IPS DF 19.7 (cell line): ENCODE measurements around the gene TFG.

Experiments used
- DNase-seq: peaks from one replicate; pipeline ENCODE4 v3.0.0-alpha.2; 2013; ENCODE audit warnings: low read depth, low spot score

TFG gene

DNA sequence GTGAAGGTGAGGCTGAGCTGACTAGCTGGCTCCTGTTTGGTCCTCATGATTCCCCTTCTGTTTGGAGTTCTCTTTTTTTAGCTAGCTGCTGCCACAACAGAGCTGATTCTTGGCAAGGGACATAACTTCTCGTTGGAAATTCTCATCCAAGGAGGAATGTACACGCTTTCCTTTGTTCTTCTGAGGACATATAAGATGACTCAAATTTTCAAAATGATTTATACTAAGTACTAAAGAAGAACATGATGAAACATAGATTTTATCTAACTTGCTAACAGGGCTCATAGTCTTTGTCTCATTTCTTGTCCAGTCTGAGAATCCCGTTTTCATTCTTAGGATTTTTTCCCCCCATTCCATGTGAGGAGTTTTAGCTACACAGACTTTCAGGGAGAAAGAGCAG is 2.9 kb upstream of the TFG start:
- DNase-seq = no peak

DNA sequence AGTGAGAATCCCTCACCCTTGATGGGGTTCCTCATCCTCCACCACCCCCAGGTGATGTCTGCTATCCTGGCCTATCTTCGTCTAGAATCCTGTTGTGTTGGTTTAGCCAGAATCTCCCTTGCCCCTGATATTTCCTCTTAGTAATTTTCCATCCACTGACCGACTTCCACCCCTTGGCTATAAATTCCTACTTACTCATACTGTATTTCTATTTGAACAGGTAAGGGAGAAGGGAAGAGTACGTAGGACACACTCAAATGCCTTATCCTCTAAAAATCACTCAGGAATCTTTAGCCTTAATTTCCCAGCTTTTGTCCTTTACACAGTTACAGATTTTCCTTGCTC is 678 bp upstream of the TFG start:
- no peak for DNase-seq

DNA sequence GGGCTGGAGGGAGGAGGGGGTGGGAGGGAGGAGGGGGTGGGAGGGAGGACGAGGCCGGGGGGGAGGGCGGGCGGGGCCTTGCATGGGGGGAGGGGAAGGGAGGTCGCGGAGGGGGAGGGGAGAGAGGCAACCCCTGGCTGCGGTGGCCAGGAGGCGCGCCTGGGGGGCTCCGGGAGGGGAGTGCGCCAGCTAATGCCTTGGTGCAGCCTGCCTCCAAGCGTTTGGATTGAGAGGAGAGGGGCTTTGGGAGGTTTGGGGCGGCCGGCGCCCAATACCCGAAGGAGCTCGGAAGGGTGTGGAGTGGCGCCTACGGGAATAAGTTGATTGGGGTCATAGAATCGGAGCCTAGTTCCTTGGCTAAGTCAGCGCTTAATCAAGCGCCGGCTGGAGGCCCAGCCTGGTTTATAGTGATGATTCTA is 557 bp downstream of the TFG start:
- no peak for DNase-seq

DNA sequence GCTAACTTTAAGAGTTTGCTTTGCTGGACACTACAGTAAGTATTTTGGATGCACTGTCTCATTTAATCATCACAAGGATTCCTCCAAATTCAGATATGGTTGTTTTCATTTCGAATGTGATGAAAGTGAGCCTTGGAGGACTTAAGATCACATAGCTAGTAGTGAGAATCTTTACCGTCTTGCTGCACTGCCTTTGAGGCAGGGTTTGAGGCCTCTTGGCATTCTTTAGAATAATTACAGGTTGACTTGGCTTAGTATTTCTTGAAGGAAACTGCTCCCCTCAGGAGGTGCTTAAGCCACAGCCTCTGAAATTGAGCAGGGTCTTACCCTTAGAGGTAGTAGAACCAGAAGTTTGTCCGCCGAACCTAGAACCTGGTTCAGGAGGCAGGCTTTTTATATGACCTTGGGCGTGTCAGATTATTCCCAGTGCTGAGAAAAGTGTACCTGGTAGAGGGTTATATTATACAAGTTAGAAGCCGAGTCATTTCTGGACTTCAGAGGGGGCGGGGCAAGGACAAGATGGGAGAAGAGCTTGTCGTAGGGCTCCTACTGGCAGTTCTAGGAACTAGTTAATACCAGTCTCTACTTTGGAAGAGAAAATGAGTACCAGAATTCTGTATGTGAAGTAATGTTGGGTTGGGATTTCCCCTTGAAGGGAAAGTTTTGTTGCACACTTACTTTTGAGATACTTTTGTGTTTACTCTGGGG is 1.1 kb downstream of the TFG start:
- no peak for DNase-seq

DNA sequence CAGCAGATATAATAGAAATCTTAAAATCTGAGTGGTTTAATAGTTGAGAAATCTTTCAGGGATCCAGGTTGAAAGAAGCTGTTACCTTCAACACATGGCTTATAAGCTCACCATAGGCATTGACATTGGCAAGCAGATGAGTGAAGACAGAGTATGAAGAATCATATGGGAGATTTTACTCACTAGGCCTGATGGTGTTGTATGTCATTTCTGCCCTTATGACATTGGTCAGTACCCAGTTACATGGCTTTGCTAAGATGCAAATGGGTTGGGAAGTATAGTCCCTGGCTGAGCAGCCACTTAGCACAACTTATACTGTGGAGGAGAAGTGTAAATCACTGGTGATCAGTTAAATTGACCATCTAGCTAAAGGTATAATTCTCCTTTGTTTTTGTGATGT is 5.9 kb downstream of the TFG start:
- no peak for DNase-seq

DNA sequence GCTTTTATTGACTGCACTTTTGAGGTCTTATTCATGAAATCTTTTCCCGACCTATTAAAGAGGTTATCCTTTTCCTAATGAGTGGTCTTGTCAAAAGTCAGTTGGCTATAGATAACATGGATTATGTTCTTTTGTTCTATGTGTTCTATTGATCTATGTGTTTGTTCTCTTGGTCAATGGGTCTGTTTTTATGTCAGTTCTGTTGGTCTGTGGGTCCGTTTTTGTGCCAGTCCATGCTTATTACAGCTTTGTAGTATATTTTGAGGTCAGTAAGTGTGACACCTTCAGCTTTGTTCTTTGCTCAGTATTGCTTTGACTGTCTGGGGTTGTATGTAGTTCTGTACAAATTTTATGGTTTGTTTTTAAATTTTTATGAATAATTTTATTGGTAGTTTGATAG is 7.8 kb downstream of the TFG start:
- no peak for DNase-seq

DNA sequence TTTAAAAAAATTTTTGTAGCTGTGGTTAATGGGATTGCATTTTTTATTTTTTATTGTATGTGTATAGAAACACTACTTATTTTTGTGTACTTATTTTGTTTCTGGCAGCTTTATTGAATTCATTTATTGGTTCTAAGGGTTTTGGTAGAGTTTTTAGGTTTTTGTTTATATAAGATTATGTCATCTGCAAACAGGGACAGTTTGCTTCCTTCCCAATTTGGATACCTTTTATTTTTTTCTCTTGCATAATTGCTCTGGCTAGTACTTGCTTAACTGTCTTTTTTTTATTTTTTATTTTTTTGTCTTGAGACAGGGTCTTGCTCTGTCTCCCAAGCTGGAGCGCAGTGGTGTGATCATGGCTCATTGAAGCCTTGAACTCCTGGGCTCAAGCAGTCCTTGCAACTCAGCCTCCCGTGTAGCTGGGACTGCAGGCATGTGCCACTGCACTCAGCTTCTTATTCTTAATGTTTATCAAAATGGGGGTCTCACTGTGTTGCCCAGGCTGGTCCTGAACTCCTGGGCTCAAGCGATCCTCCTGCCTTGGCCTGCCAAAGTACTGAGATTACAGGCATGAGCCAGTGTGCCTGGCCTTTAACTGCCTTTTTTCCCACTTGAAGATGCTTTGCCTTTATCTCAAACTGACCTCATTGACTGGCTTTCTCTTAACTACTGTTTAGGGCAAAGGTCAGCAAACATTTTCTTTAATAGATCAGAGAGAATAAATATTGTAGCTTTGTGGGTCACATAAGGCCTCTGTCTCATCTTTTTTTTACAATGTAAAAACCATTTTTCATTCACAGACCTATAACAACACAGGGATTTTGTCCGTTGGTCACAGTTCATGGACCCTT is 8.6 kb downstream of the TFG start:
- DNase-seq = no peak

DNA sequence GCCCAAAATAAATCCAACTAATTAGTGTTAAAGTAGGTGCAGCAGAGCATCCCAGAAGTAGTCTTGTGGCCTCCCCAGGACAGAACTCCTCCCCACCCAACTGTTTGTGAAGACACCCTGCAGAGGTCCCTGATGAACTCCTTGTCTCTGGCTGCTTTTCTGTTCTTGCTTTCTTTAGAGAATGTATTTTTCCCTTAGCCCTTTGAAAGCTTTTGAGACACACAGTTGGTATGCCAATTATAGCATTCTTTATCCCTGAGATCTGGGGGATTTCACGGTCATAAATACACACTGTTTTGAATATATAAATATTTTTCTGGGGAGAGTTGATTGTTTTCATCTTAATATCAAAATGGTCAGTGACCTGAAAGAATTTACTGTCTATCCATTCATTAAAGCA is 9.8 kb downstream of the TFG start:
- DNase-seq = no peak

DNA sequence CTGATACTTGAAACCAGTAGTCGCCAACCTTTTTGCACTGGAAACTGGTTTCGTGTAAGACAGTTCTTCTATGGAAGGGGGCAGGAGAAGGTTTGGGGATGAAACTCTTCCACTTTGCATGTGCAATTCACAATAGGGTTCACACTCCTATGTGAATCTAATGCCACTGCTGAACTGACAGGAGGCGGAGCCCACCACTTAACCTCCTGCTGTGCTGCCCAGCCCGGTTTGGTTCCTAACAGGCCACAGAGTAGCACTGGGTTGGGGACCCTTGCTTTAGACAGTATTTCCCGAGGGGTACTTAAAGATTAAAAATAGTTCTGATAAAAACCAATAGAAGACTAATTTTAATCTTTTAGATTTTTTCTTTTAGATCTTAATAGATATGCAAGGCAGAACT is 11.1 kb downstream of the TFG start:
- DNase-seq = no peak

DNA sequence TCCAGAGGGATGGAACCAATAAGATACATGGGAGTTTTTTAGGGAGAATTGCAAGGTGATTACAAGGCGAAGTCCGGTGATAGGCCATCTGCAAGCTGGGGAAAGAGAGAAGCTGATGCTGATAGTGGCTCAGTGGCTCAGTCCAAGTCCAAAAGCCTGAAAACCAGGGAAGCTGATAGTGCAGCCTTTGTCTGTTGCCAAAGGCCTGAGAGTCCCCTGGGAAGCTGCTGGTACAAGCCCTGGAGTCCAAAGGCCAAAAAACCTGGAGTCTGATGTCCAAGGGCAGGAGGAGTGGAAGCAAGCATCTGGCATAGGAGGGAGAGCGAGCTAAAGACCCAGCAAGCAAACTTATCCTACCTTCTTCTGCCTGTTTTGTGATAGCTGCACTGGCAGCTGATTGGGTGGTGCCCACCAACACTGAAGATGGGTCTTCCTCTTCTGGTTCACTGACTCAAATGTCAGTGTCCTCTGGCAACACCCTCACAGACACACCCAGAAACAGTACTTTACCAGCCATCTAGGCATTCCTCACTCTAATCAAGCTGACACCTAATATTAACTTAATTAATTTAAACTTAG is 16.7 kb downstream of the TFG start:
- DNase-seq = no peak

DNA sequence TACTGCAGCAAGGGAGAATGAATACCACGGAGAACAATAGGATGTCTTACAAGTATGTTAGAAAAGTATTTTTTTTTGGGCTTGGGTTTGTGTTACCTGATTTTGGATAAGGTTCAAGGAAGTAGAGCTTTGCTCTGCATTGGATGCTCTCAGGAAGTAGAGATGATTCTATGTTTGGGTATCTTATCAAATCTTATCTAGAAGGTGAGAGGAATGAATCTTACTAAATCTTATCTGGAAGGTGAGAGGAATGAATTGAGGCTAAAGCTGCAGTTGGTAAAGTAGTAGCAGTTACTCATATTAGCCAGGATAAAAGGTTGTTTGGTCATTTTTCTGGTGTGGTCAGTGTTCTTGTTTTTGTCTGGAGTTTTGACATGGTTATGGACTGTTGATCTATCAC is 17.4 kb downstream of the TFG start:
- no peak for DNase-seq

DNA sequence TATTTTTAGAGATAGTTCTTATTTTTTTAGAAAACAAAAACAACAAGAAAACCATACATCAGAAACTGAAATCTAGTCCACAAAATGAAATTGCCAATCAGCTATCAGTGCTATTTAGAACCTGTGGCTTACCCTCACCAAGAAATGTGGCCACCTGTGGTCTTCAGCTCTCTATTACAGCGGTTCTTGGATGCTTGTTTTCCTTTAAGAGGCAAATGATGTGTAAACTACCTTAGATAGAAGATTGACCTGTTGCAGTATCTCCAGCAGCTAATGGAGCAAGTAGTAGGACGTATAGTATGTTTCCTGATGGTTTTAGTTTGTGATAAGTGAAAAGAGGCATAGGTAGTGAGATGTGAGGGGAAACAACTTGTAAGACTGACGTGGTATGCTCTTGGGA is 21.2 kb downstream of the TFG start:
- DNase-seq = no peak

DNA sequence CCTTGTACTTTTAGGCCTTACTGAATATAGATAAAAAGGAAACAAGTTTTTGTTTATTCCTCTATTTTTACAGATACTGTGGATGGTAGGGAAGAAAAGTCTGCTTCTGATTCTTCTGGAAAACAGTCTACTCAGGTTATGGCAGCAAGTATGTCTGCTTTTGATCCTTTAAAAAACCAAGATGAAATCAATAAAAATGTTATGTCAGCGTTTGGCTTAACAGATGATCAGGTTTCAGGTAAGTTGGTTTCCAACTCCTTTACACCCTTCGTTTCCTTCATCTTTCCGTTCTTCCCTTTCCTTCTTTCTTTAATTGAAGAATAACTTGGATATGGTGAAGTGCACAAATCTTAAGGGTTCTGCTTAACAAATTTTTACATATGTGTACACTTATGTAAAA is 23.1 kb downstream of the TFG start:
- no peak for DNase-seq

DNA sequence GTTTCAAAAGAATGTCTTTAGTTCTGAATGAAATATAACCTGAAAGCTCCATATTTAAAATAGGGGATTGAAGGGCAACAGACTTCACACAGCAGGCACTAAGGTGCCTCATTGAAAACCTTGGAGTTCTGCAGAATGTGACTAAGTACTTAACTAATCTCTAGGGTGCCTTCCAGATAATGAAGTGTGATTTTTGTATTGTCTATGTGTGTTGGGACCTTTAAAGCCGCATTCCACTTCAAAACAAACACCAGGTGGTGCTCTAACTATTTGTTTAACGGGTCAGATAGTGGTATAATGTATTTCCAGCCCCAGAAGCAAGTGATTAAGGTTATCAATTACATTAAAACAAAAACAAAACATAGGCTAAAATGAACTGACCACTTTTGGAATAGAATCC is 28.0 kb downstream of the TFG start:
- peak; percentile 17 for DNase-seq

DNA sequence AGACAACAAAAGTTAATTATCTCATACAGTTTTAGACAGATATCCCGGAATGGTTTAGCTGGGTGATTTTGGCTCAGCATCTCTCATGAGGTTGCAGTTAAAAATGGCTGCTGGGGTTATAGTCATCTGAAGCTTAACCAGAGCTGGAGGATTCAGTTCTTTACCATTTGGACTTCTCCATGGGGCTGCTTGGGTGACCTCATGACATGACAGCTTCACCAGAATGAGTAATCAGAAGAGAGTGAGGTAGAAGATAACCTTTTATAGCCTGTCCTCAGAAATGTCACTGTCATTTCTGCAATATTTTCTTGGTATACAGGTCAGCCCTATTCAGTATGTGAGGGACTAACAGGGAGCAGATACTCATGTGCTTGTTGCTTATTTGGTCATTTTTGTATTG is 30.9 kb downstream of the TFG start:
- DNase-seq = no peak

DNA sequence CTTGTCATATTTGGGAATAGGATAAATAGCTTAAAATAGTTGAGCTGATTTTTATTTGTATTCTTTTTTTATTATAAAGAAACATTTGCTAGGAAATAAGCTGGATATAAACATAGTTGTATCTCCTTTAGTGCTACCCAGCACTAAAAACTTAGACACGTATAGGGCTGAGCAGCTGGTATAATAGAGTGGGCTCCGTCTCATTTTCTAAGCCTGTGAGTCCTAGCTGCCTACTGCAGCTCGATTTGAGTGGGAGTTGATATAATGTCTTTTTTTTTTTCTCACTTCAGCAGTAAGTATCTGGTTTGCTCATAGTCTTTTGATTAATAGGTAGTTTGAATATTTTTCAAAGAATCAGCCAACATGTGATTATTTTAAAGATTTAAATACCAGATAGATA is 34.2 kb downstream of the TFG start:
- no peak for DNase-seq

DNA sequence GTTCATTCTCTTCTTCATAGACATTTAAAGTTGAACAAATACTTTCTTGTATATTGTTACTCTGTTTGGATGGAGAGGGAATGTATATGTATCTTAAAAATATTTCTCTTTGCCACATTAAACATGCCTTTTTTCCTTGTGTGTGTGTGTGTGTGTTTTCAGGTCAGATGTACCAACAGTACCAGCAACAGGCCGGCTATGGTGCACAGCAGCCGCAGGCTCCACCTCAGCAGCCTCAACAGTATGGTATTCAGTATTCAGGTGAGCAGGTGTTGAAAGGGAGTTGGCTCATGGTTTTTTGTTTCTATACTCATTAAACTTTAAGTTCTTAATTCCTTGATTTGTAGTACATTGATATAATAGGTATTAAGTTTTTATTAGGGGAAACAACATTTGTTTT is 35.4 kb downstream of the TFG start:
- no peak for DNase-seq

DNA sequence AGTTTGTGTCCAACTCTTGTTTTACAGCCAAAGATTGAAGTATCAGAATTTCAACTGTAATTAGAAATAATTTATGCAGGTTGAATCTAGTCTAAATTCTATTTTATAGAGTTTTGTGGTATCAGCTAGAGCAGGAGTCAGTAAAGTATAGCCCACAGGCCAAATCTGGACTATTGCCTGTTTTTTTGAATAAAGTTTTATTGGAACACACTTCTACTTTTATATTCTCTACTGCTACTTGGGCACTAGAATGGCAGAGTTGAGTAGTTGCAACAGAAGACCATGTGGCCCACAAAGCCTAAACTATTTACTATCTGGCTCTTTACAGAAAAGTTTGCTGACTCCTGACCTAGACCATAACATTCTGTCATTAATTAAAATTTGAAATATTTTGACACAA is 36.3 kb downstream of the TFG start:
- DNase-seq = no peak

DNA sequence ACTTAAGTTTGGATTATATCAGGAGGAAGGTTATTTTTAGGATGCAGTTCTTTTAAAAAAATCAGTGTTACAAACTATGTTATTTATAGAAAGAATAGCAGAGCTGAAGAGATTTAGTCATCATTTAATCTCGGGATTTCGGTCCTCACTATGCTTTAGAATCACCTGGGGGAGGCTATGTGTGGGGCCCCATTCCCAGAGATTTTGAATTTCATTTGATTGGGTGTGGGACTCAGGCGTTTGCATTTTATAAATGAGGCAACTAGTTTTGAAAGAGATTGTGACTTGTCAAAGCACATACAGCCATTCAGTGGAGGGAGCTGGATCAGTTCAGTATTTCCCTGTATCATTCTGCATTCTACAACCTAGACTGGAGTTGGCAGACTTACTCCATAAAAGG is 36.8 kb downstream of the TFG start:
- DNase-seq = no peak

DNA sequence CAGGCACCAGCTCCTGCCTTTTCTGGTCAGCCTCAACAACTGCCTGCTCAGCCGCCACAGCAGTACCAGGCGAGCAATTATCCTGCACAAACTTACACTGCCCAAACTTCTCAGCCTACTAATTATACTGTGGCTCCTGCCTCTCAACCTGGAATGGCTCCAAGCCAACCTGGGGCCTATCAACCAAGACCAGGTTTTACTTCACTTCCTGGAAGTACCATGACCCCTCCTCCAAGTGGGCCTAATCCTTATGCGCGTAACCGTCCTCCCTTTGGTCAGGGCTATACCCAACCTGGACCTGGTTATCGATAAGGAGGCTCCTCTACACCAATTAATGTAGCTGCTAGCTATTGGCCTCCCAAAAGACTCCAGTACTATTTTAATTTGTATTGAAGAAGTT is 38.9 kb downstream of the TFG start:
- no peak for DNase-seq

DNA sequence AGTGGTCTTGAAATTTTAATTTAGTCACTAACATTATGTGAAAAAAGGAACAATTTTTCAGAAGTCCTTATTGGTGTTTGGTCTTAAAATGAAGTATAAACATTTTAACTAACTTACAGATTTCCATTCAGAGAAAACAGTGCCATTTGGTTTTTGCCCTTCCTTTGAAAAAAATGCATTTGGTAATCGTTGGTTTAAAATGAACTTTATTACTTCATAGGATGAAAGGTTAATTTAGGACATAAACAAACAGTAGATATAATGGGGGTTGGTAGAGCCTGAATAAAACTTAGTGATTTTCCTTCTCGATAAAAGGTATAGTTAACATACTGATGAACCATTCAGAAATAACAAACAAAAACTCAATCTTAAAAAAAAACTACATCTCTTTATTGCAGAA is 39.7 kb downstream of the TFG start:
- no peak for DNase-seq

DNA sequence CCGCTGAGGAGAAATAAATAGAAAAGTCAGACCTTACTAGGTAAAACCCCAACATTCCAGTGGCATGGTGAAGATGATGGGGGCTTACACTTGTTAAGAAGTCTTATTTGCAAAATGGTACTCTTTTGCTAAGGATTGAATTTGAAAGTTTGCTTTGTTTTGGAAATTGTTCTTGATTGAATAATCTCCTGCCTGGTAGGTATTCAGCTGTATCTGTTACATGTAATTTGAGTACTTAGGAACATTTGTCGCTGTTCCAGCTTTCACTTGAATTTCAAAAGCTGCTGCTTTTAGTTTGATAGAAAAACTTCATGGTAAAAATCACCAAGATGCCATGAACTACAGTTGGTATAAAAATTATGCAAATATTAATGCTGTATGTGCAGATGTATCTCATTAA is 44.6 kb downstream of the TFG start:
- no peak for DNase-seq
